Prostate gland (tissue), 2 donors: ENCODE measurements around the gene NDUFS1. TPM values are rescaled to one million over a fixed set of nuclear protein-coding genes. Genes with fewer than 3 reads are reported as not detected.

Experiments
- DNase-seq: peaks from one replicate; pipeline ENCODE4 v3.0.0-alpha.2; 2019; ENCODE audit warnings: low spot score
- H3K27ac ChIP-seq, 2 donors: fragments of 200-600 bp; sonication (generic); 2 replicates each; pipeline ENCODE4 v1.5.1; 2017 to 2019
- H3K27me3 ChIP-seq: fragments of 200-600 bp; sonication (generic); replicated peaks from 2 replicates; pipeline ENCODE4 v1.5.1; 2019; ENCODE audit not compliant: insufficient read depth
- H3K36me3 ChIP-seq, 2 donors: fragments of 200-600 bp; sonication (generic); 1 replicate in 1 of 2; 2 replicates in 1 of 2; pipeline versions ENCODE4 v1.5.1 to v1.8.1; 2017 to 2019
- H3K4me1 ChIP-seq: fragments of 200-600 bp; sonication (generic); replicated peaks from 2 replicates; pipeline ENCODE4 v1.5.1; 2019
- H3K4me3 ChIP-seq, 2 donors: fragments of 200-600 bp; sonication (generic); 2 replicates each; pipeline ENCODE4 v1.5.1; 2017 to 2019
- H3K9me3 ChIP-seq: fragments of 200-600 bp; sonication (generic); 2 replicates; pipeline ENCODE4 v1.5.1; 2017
- CTCF ChIP-seq, 4 experiments: fragments of 200-600 bp in 2 of 4; fragments of 450-650 bp in 2 of 4; sonication (generic) in 2 of 4; IDR thresholded peaks; 1 replicate in 3 of 4; 2 replicates in 1 of 4; pipeline ENCODE4 v1.5.1; 2016 to 2019; ENCODE audit warnings: antibody characterized with exemption in 4 of 4, mild to moderate bottlenecking in 2 of 4, moderate library complexity in 2 of 4
- POLR2A ChIP-seq: fragments of 450-650 bp; IDR thresholded peaks from one replicate; pipeline ENCODE4 v1.6.1; 2016; ENCODE audit warnings: antibody characterized with exemption, mild to moderate bottlenecking
- POLR2AphosphoS5 ChIP-seq: sonication (generic); formaldehyde crosslinking; IDR thresholded peaks from one replicate; pipeline ENCODE4 v1.6.1; 2017; ENCODE audit warnings: antibody characterized with exemption
- WGBS: methylation state at CpG from one replicate; pipeline ENCODE4 v1.1.5; 2018; 5-methylcytosine and 5-hydroxymethylcytosine counted together
- intact Hi-C: fragments of 100-400 bp; cut with DNase I; formaldehyde crosslinking; loops from one replicate; pipeline ENCODE4 v1.14.2; 2022
- total RNA-seq, 2 donors: library from RNA; depleted of rRNA; stranded (reverse); fragments of >200 nt; gene quantifications; one replicate each; pipeline ENCODE4 v1.1.0, GENCODE V29; 2016

NDUFS1 gene
- total RNA-seq, 2 donors from 2014 or later, result 74.1 to 80.1 TPM

GRCh38 chr2:206154197-206154596 lies 5.0 kb downstream of the NDUFS1 start:
- TF ChIP-seq CTCF (IDR thresholded peaks at IDR 0.05), result no peak
- TF ChIP-seq POLR2A, result no peak
- no peak for TF ChIP-seq POLR2AphosphoS5
- no peaks in the 10 kb centered on the region for H3K4me1 ChIP-seq
- H3K36me3 ChIP-seq, result no peaks in the 10 kb centered on the region
- no peak overlapping the region for H3K4me3 ChIP-seq
- intact Hi-C loops, result loop anchor here (10.0 kb wide), 1 partner anchor 1011 kb away; the partner anchor contains the start of gene KLF7
- 72% methylated on average over 3 of the region's 3 CpGs for WGBS
- H3K9me3 ChIP-seq, result no peaks in the 10 kb centered on the region
- no peak for DNase-seq
- no peak overlapping the region for H3K27ac ChIP-seq
- H3K27me3 ChIP-seq, result no peaks in the 10 kb centered on the region

- intact Hi-C loops, result loop anchor here (10.0 kb wide), 1 partner anchor 1014 kb away; the partner anchor contains the start of gene KLF7
- H3K36me3 ChIP-seq, result peaks cover 0 to 4% of the 10 kb centered on the region in 2 donors
- H3K4me3 ChIP-seq, result no peak overlapping the region
- no peak overlapping the region for H3K27ac ChIP-seq
- H3K4me1 ChIP-seq, result no peaks in the 10 kb centered on the region
- no peaks in the 10 kb centered on the region for H3K9me3 ChIP-seq
- H3K27me3 ChIP-seq, result no peaks in the 10 kb centered on the region
- DNase-seq, result no peak
- WGBS, result 71% methylated on average over 4 of the region's 4 CpGs
- TF ChIP-seq POLR2A (no peak), POLR2AphosphoS5 (no peak), CTCF (IDR thresholded peaks at IDR 0.05) (no peak)
Measured at GRCh38 chr2:206150631-206151030, 8.6 kb downstream of the NDUFS1 start.

GRCh38 chr2:206150168-206150567 lies 9.1 kb downstream of the NDUFS1 start:
- Histone ChIP-seq H3K27ac (no peak overlapping the region), H3K27me3 (no peaks in the 10 kb centered on the region), H3K9me3 (no peaks in the 10 kb centered on the region), H3K4me1 (no peaks in the 10 kb centered on the region), H3K36me3 (peaks cover 0 to 4% of the 10 kb centered on the region in 2 donors), H3K4me3 (no peak overlapping the region)
- WGBS, result 97% methylated on average over 1 of the region's 1 CpG
- no peak for TF ChIP-seq CTCF (IDR thresholded peaks at IDR 0.05)
- TF ChIP-seq POLR2A, result no peak
- TF ChIP-seq POLR2AphosphoS5, result no peak
- intact Hi-C loops, result loop anchor here (10.0 kb wide), 1 partner anchor 1015 kb away; the partner anchor contains the start of gene KLF7
- no peak for DNase-seq

GRCh38 chr2:206149330-206149729 lies 9.9 kb downstream of the NDUFS1 start:
- WGBS, result 84% methylated on average over 1 of the region's 1 CpG
- no peak for TF ChIP-seq POLR2AphosphoS5
- no peak for TF ChIP-seq POLR2A
- TF ChIP-seq CTCF (IDR thresholded peaks at IDR 0.05), result no peak
- H3K36me3 ChIP-seq, result peaks cover 4 to 7% of the 10 kb centered on the region in 2 donors
- no peaks in the 10 kb centered on the region for H3K4me1 ChIP-seq
- no peak for DNase-seq
- no peaks in the 10 kb centered on the region for H3K9me3 ChIP-seq
- no peaks in the 10 kb centered on the region for H3K27me3 ChIP-seq
- no peak overlapping the region for H3K4me3 ChIP-seq
- intact Hi-C loops, result no loop called here
- H3K27ac ChIP-seq, result no peak overlapping the region

GRCh38 chr2:206145665-206146064 lies 13.6 kb downstream of the NDUFS1 start:
- Histone ChIP-seq H3K4me3 (no peak overlapping the region), H3K27ac (no peak overlapping the region), H3K4me1 (no peaks in the 10 kb centered on the region), H3K9me3 (no peaks in the 10 kb centered on the region), H3K36me3 (peaks cover 4 to 8% of the 10 kb centered on the region in 2 donors), H3K27me3 (no peaks in the 10 kb centered on the region)
- WGBS, result 72% methylated on average over 5 of the region's 5 CpGs
- no peak for TF ChIP-seq POLR2AphosphoS5
- TF ChIP-seq POLR2A, result no peak
- no peak for TF ChIP-seq CTCF (IDR thresholded peaks at IDR 0.05)
- DNase-seq, result no peak
- intact Hi-C loops, result no loop called here
